NCI-H128 (cell line): Measurements from ENCODE around the gene WAC.
"Not testable (repeated sequence)": the region's sequence is repeated elsewhere in the genome, so short reads cannot be mapped to it uniquely, and the experiment has no call there.

Experiments
- DNase-seq: peaks from one replicate; lab custom pipeline; 2025; ENCODE audit not compliant: unreplicated experiment; lab: John Stamatoyannopoulos, UW

Gene WAC

GRCh38 chr10:28609636-28610035 is 76.7 kb downstream of the WAC start:
- not testable (repeated sequence) for DNase-seq

- no peak for DNase-seq
These were observed 80.0 kb downstream of the WAC start for GRCh38 chr10:28612877-28613276.

DNA sequence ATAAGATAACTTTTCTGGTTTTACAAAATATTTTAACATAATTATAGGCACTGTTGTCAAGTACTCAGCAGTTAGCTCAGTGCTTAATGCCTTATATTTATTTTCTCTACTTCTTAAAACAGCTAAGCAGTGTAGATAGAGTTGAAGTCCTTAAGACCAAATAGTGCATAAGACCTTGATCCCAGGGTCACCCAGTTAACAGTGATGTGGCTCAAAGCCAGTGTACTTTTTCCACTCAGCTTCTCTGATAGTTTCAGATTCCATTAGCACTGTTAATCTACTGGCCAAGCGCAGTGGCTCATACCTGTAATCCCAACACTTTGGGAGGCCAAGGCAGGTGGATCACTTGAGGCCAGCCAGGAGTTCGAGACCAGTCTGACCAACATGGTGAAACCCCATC is 83.6 kb downstream of the WAC start:
- DNase-seq = no peak

GRCh38 chr10:28619455-28619854 is 86.5 kb downstream of the WAC start:
- DNase-seq = no peak

GRCh38 chr10:28620251-28620650 is 87.3 kb downstream of the WAC start:
- no peak for DNase-seq

DNA sequence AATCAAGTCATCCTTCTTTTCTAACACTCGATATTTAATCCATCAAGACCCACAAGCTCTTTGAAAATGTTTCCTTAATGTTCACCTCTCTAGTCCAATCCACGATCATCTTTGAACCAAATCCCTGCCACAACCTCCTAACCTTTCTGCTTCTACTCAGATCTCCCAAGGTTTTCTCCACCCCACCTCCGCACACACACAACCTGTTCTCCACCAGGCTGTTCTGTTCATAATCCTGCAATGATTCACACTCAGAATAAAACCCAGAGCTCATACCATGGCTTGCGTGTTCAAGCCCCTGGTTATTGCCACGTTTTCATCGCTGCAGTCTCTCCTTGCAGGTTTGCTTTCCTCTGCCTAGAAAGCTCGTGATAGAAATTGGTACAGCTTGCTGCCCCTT is 90.6 kb downstream of the WAC start:
- no peak for DNase-seq

DNA sequence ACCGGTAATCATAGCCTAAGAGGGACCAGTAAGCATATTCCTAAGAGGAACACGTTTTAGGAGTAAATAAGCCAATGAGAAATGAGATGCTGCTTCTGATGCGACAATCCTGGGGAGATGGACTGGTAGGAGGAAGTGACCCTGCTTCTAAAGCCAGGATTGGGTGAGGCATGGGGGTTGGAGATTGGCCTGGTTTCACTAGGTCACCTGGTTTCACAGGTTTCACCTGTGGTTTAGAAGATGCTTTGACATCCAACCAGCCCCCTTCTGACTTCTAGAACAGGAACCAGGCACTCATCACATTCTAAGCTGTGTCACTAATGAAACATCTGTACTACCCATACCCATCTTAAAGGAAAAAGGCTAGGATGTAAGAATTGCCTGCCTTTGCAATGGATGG is 91.4 kb downstream of the WAC start:
- no peak for DNase-seq

- no peak for DNase-seq
These were observed 94.2 kb downstream of the WAC start for GRCh38 chr10:28627102-28627501.

DNA sequence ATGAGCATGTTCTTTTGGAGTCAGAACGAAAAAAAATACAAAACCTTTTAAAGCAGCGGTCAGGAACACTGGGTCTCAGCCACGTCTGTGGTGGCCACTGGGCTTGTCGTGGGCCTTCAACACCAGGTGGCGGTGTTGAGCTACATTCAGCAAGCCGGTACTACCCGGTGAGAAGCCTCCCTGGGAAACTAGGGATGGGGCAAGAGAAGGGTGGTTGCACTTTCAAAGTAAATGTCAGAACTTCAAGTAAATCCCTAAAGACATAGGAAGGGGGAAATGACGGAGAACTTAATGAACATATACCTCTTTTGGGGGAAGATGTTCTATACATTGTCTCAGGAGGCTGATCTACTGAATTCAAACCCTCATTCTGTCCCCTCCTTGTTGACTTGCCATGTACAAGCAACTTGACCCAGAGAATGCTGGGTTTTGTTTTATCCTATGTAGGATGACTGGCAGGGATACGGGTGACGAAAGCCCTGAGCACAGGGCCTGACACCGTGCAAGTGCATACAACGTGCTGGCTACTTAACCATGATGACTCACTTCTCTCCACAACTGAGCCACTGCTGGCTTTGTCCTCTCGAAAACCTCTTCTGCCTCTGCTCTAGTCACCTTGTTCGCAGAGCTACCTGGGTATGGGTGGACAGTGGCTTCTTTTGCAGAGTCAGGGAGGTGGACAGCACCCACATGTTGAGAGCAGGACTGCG is 95.4 kb downstream of the WAC start:
- DNase-seq = peak; percentile 5

- DNase-seq = no peak
These were observed 99.1 kb downstream of the WAC start for GRCh38 chr10:28631896-28632583.

- no peak for DNase-seq
These were observed 99.6 kb downstream of the WAC start for GRCh38 chr10:28632584-28632945.

GRCh38 chr10:28633750-28634149 is 100.8 kb downstream of the WAC start:
- DNase-seq = no peak

- no peak for DNase-seq
These were observed 104.4 kb downstream of the WAC start for GRCh38 chr10:28637346-28637745.

DNA sequence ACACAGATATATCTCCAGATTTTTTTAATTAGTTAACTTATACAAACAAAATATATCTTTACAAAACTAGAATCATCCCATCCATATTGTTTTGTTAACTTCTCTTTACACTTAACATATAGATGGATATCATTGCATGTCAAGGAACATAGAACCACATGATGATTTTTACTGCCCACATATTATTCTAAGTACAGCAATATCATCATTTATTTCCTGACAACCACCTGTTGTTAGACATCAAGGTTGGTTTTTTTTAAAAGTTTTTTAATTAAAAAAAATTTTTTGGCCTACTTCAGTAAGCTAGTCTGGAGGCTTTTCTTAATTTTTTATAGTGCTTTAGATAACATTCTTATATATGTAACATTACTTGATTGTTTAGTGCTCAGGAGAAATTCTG is 105.5 kb downstream of the WAC start:
- no peak for DNase-seq

GRCh38 chr10:28640551-28640950 is 107.6 kb downstream of the WAC start:
- no peak for DNase-seq

- no peak for DNase-seq
These were observed 111.7 kb downstream of the WAC start for GRCh38 chr10:28644647-28645046.

- DNase-seq = no peak
These were observed 119.2 kb downstream of the WAC start for GRCh38 chr10:28652106-28652505.

DNA sequence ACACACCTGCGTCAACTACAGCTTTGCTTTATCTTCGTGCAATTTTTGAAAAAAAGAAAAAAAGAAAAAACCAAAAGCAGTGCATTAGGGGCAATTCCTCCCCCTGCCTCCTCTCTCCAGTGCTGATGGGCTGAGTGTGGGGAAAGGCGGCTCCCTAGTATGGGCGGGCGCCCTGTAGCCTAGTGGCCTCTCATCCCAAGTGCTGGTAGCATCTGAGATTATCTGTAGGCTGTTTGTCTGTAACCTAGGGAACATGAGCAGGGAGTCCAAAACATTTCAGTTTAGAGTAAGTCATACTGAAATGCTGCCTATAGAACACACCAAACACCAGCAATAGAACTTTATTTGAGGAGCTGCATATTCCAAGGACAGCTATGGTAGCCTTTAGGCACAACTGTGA is 119.8 kb downstream of the WAC start:
- no peak for DNase-seq

DNA sequence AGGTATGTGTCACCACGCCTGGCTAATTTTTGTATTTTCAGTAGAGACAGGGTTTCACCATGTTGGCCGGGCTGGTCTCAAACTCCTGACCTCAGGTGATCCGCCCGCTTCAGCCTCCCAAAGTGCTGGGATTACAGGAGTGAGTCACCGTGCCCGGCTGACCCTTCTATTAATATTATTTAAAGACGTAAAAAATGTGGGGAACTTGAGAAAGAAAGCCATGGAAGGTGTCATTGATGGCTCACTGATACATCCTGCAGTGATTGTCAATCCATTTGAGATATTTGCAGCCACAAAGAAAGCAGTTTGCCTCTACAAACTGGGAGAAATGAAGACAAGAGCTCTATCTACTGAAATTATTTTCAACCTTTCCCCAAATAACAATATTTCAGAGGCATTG is 125.9 kb downstream of the WAC start:
- DNase-seq = not testable (repeated sequence)

- DNase-seq = no peak
These were observed 128.1 kb downstream of the WAC start for GRCh38 chr10:28661035-28661434.

DNA sequence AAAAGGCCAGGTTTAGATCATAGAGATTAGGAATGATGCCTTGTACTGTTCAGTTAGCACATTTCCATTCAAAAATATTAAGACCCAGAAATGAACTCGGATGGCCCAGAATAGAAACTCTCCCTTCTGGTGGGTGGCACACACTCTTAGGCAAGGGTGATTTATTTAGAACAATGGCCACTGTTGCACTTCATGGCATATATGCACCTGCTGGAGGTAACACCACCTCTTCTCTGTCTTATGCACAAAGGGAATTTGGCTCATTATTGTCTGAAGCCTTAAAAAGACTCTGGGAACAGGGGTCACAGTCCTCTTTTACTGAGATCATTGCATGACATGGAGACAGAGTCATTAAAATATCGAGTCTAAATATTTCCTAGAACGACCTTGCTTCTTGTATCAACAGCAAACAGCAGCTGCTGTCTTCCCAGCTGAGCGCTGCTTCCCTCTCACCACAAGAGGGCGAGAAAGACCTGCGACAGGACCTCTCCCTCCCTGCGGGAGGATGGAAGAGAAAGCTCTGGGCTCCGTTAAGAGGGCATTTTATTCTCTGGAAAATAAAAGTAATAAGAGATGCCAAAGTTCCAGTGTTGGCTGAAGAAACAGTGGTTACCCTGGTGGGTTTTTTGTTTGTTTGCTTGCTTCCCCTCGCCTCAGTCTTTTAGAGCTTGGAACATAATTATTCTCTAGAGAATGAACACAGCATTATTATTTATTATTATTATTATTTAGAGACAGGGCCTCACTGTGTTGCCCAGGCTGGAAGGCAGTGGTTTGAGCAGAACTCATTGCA is 130.9 kb downstream of the WAC start:
- DNase-seq = peak; percentile 74

DNA sequence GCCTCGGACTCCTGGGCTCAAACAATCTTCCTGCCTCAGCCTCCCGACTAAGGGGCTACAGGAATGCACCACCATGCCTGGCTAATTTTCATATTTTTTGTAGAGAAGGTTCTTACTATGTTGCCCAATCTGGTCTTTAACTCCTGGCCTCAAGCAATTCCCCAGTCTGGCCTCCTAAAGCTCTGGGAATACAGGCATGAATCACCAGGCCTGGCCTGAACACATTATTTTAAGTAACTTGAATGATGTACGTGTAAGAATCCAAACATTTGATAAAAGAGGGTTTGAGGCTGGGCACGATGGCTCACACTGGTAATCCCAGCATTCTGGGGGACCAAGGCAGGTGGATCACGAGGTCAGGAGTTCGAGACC is 131.4 kb downstream of the WAC start:
- no peak for DNase-seq
